Measurements from ENCODE around the gene DNAJB12.
A peak's percentile ranks its signal among the peaks of the same experiment; 100 is the strongest.
"Not testable (repeated sequence)": the region's sequence is repeated elsewhere in the genome, so short reads cannot be mapped to it uniquely, and the experiment has no call there.

The DNAJB12 gene

DNA sequence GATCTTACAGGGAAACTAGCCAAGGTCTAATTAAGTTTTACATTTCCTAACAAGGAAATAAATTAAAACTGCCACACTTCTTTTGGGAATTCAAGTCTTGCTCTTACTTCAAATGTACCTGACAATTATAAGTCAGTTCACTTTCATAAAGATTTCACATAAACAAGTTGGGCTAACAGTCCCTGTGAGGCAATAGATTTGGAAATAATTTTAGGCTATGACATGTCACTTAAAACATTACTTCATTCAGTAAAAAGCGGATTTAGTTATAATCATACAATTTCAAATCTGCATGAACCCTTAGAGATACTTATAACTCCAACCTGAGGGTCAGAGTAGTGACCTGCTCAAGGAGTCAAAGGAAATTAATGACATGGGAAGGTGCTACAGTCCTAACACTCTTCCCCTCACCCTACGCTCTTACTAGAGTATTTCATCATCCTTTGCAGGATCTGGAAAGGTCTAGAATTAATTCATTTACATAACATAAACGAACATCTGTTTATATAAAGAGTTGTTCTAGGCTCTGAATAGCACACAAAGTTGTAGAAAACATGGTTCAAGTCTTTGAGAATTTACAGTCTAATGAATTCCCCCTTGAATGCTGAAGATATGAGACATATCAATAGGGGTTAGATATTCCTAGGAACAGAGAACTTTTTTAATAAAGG is 32.3 kb upstream of the DNAJB12 start:
- TF ChIP-seq, protein P1, sequence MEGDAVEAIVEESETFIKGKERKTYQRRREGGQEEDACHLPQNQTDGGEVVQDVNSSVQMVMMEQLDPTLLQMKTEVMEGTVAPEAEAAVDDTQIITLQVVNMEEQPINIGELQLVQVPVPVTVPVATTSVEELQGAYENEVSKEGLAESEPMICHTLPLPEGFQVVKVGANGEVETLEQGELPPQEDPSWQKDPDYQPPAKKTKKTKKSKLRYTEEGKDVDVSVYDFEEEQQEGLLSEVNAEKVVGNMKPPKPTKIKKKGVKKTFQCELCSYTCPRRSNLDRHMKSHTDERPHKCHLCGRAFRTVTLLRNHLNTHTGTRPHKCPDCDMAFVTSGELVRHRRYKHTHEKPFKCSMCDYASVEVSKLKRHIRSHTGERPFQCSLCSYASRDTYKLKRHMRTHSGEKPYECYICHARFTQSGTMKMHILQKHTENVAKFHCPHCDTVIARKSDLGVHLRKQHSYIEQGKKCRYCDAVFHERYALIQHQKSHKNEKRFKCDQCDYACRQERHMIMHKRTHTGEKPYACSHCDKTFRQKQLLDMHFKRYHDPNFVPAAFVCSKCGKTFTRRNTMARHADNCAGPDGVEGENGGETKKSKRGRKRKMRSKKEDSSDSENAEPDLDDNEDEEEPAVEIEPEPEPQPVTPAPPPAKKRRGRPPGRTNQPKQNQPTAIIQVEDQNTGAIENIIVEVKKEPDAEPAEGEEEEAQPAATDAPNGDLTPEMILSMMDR (IDR thresholded peaks at IDR 0.05; ENCODE audit: low read depth, low read length, missing control alignments), result no peak
- H3K4me3 ChIP-seq (ENCODE audit: low read depth, low read length), result no peak overlapping the region
- no peak for DNase-seq (ENCODE audit: low read depth)

DNA sequence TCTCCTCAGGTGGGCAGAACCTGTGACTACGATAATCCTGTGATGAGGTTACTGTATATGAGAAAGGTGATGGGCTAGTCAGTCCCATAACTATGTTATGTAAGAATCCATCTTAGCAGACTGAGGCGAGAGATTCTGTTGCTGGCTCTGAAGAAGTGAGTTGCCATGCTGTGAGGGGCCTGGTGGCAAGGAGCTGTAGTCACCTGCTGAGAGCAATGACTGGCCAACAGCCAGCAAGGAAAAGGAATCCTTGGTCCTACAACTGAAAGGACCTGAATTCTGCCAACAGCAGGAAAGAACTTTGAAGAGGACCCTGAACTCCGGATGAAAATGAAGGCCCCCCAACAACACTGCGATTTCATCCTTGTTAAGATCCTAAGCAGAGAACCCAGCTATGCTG is 31.0 kb upstream of the DNAJB12 start:
- TF ChIP-seq, protein P1 (IDR thresholded peaks at IDR 0.05; ENCODE audit: low read depth, low read length, missing control alignments), result no peak
- no peak overlapping the region for H3K4me3 ChIP-seq (ENCODE audit: low read depth, low read length)
- DNase-seq (ENCODE audit: low read depth), result no peak

DNA sequence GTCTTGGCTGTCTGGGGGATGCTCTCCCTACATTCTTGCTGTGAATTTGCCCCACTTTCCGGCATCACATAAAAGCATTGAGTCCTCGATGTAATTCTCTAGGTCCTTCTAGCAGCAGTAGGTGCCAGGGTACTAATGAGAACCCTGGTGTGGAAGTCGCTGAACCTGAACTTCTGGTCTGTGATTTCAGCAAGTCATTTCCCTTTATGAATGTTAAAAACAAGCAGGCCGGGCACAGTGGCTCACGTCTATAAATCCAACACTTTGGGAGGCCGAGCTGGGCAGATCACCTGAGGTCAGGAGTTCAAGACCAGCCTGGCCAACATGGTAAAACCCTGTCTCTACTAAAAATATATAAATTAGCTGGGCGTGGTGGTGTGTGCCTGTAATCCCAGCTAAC is 30.3 kb upstream of the DNAJB12 start:
- not testable (repeated sequence) for DNase-seq (ENCODE audit: low read depth); H3K4me3 ChIP-seq (ENCODE audit: low read depth, low read length)

DNA sequence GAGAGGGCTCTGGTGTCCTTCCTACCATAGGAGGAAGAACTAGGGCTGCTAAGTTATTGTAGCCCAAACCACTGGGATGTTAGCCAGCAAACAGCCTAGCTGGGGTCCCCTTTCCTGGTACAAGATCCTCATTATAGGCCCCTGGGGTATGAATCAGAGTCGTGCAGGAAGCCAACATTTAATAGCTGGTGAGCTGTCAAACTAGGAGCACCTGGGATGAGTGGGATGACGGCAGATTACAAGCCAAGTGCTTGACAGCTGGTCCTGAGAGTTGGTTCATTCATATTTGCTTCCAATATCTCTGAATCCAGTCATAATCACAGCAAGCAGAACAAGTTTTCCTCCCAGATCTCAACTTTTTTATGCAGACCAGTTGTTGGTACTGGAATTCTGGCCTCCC is 25.1 kb upstream of the DNAJB12 start:
- TF ChIP-seq, protein P1 (IDR thresholded peaks at IDR 0.05; ENCODE audit: low read depth, low read length, missing control alignments), result no peak
- DNase-seq (ENCODE audit: low read depth), result no peak
- H3K4me3 ChIP-seq (ENCODE audit: low read depth, low read length), result no peak overlapping the region

DNA sequence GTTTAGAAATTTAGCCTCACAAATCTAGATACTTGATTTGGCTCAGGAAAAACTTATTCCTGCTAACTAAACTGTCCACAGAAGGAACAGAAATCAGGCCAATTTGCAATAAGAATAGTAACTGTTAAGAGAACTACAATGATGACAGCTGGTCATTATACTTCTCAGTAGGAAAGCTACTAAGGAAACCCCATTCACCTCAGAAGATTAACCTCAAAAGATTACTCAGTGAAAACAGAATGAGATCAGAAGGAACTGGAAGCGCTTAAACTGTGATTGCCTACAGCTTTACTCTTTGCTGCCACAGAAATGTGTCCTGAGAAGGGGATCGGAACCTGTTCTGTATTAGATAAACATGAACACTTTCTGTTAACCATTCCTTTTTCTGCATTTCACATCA is 24.3 kb upstream of the DNAJB12 start:
- H3K4me3 ChIP-seq (ENCODE audit: low read depth, low read length), result no peak overlapping the region
- no peak for DNase-seq (ENCODE audit: low read depth)
- TF ChIP-seq, protein P1 (IDR thresholded peaks at IDR 0.05; ENCODE audit: low read depth, low read length, missing control alignments), result no peak

DNA sequence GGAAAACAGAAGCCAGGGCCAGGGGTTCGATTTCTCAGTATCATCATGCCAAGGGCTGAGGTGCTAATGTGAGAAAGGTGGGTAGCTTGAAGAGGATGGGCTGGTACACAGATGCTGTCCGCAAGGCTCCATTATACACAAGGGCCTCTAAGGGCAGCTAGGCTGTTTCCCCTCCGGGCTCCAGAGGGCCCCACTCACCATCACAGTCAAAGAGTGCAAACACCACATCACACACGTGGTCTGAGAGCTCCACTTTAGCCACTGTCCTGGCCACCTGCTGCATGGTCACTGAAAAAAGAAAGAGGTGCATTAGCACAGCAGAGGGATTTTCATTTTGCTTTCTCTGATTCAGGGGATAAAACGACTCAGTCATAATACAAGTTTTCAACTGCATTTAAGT is 20.9 kb upstream of the DNAJB12 start:
- no peak for DNase-seq (ENCODE audit: low read depth)
- no peak overlapping the region for H3K4me3 ChIP-seq (ENCODE audit: low read depth, low read length)
- TF ChIP-seq, protein P1 (IDR thresholded peaks at IDR 0.05; ENCODE audit: low read depth, low read length, missing control alignments), result peak; percentile 20

DNA sequence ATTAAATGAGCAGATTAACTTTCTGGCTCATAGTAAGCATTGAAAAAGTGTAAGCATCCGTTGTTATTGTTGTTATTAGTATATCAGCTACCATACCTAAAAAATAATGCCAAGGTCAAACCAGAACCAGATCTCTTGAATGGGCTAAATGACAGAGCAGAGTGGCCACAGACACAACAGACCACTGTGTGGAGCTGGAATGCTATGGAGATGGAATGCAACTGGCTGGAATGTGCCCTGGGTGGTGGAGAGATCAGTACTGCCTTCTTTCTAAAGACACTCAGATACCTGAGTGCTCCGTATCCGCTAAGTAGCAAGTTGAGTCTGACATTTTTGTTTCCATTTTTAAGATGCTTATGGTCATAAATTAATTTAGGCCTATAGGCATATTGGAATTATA is 20.5 kb upstream of the DNAJB12 start:
- TF ChIP-seq, protein P1 (IDR thresholded peaks at IDR 0.05; ENCODE audit: low read depth, low read length, missing control alignments), result no peak
- no peak for DNase-seq (ENCODE audit: low read depth)
- no peak overlapping the region for H3K4me3 ChIP-seq (ENCODE audit: low read depth, low read length)
